GM12878 (cell line): Measurements from ENCODE around the gene LOXL3. TPM values are rescaled to one million over a fixed set of nuclear protein-coding genes. Genes with fewer than 3 reads are reported as not detected.

Experiments
- CBX5 ChIP-seq: sonication (generic); IDR thresholded peaks from 2 replicates; pipeline ENCODE4 v1.6.1; 2016; ENCODE audit warnings: low read depth, moderate library complexity, mild to moderate bottlenecking, inconsistent platforms
- CREB1 ChIP-seq: IDR thresholded peaks from 2 replicates; pipeline ENCODE4 v1.6.1; 2012; ENCODE audit warnings: low read depth, mild to moderate bottlenecking, inconsistent platforms
- EP300 ChIP-seq, 2 experiments: fragments of 150-350 bp in 1 of 2; IDR thresholded peaks; 2 replicates each; pipeline ENCODE4 v1.6.1; 2011 to 2012; ENCODE audit warnings: low read depth in 2 of 2, low read length in 2 of 2, borderline replicate concordance in 1 of 2, improper control_type of control experiment in 1 of 2, inconsistent platforms in 1 of 2; ENCODE audit not compliant: control insufficient read depth in 1 of 2
- ESRRA ChIP-seq: IDR thresholded peaks from 2 replicates; pipeline ENCODE4 v1.6.1; 2012; ENCODE audit warnings: mild to moderate bottlenecking, low read length, improper control_type of control experiment
- GATAD2B ChIP-seq: fragments of 450-650 bp; conservative IDR thresholded peaks from 2 replicates; pipeline ENCODE4 v1.6.1; 2017; ENCODE audit warnings: low read depth, mild to moderate bottlenecking, moderate library complexity
- HDAC2 ChIP-seq: fragments of 200-600 bp; sonication (generic); IDR thresholded peaks from 2 replicates; pipeline ENCODE4 v1.6.1; 2017
- KDM1A ChIP-seq: fragments of 200-600 bp; sonication (generic); IDR thresholded peaks from 2 replicates; pipeline ENCODE4 v1.6.1; 2016; ENCODE audit warnings: borderline replicate concordance
- MTA2 ChIP-seq: fragments of 450-650 bp; IDR thresholded peaks from 2 replicates; pipeline ENCODE4 v1.6.1; 2016; ENCODE audit warnings: low read depth, mild to moderate bottlenecking, moderate library complexity
- NBN ChIP-seq: fragments of 450-650 bp; IDR thresholded peaks from 2 replicates; pipeline ENCODE4 v1.6.1; 2016
- NFXL1 ChIP-seq: fragments of 450-650 bp; IDR thresholded peaks from 2 replicates; pipeline ENCODE4 v1.6.1; 2017; ENCODE audit warnings: antibody characterized with exemption, mild to moderate bottlenecking, borderline replicate concordance
- NKRF ChIP-seq: fragments of 450-650 bp; conservative IDR thresholded peaks from 2 replicates; pipeline ENCODE4 v1.6.1; 2017; ENCODE audit warnings: mild to moderate bottlenecking, moderate library complexity
- NR2C1 ChIP-seq: fragments of 450-650 bp; IDR thresholded peaks from 2 replicates; pipeline ENCODE4 v1.6.1; 2017; ENCODE audit warnings: antibody characterized with exemption, mild to moderate bottlenecking, moderate library complexity
- POLR2A ChIP-seq: IDR thresholded peaks from 2 replicates; pipeline ENCODE4 v1.6.1; 2011; ENCODE audit warnings: low read depth, mild to moderate bottlenecking, low read length
- SKIL ChIP-seq: fragments of 450-650 bp; IDR thresholded peaks from 2 replicates; pipeline ENCODE4 v1.6.1; 2017; ENCODE audit warnings: mild to moderate bottlenecking, low read depth, inconsistent platforms; ENCODE audit not compliant: poor library complexity, severe bottlenecking
- SMAD5 ChIP-seq: IDR thresholded peaks from 2 replicates; pipeline ENCODE4 v1.6.1; 2016; ENCODE audit warnings: antibody characterized with exemption, low read depth
- SMC3 ChIP-seq: IDR thresholded peaks from 2 replicates; pipeline ENCODE4 v1.6.1; 2011; ENCODE audit warnings: low read length, improper control_type of control experiment, borderline replicate concordance
- SP1 ChIP-seq: IDR thresholded peaks from one replicate; pipeline ENCODE4 v1.6.1; 2011; ENCODE audit warnings: low read depth, low read length
- SREBF2 ChIP-seq: IDR thresholded peaks from 2 replicates; pipeline ENCODE4 v1.6.1; 2012; ENCODE audit warnings: mild to moderate bottlenecking, low read length
- SRF ChIP-seq, 2 experiments: IDR thresholded peaks; 2 replicates each; pipeline ENCODE4 v1.6.1; 2011; ENCODE audit warnings: low read depth in 2 of 2, low read length in 2 of 2, mild to moderate bottlenecking in 1 of 2, moderate library complexity in 1 of 2
- STAT3 ChIP-seq: IDR thresholded peaks from 2 replicates; pipeline ENCODE4 v1.6.1; 2011; ENCODE audit warnings: low read depth, low read length, improper control_type of control experiment
- TBL1XR1 ChIP-seq: IDR thresholded peaks from 2 replicates; pipeline ENCODE4 v1.6.1; 2012; ENCODE audit warnings: low read depth, low read length, improper control_type of control experiment
- WRNIP1 ChIP-seq: IDR thresholded peaks from 2 replicates; pipeline ENCODE4 v1.6.1; 2011; ENCODE audit warnings: low read depth, low read length, improper control_type of control experiment, borderline replicate concordance
- YY1 ChIP-seq: IDR thresholded peaks from 2 replicates; pipeline ENCODE4 v1.6.1; 2011; ENCODE audit warnings: low read depth, mild to moderate bottlenecking, low read length
- ZBED1 ChIP-seq: IDR thresholded peaks from 2 replicates; pipeline ENCODE4 v1.6.1; 2016; ENCODE audit warnings: borderline replicate concordance
- polyA plus RNA-seq, 11 experiments: library from polyadenylated mRNA; depleted of rRNA in 4 of 11; unstranded in 6 of 11; stranded (reverse) in 5 of 11; fragments of >200 nt; fragmentation: Nextera tagmentation in 4 of 11; fragmentation: Illumina TruSeq in 1 of 11; extraction: Ambion mirVana in 4 of 11; extraction: Trizol in 1 of 11; gene quantifications; 1 replicate in 1 of 11; 2 replicates in 10 of 11; pipeline versions ENCODE4 v1.2.1 to v1.2.3, GENCODE V29; 2011 to 2016; ENCODE audit warnings: inconsistent platforms in 2 of 11, missing spikeins in 2 of 11, low read depth in 1 of 11
- total RNA-seq, 4 experiments: library from RNA; depleted of rRNA in 3 of 4; stranded (reverse); fragments of >200 nt in 3 of 4; fragmentation: Illumina TruSeq in 1 of 4; extraction: Trizol in 1 of 4; gene quantifications; 2 replicates each; pipeline versions ENCODE4 v1.2.1 to v1.2.3, GENCODE V29; 2013 to 2021
- TF ChIP-seq, protein P1 (sequence below): fragments of 150-350 bp; IDR thresholded peaks from 2 replicates; pipeline ENCODE4 v1.6.1; 2014; ENCODE audit warnings: mild to moderate bottlenecking, low read depth, low read length
- TF ChIP-seq, protein P2 (sequence below): fragments of 450-650 bp; IDR thresholded peaks from 2 replicates; pipeline ENCODE4 v1.6.1; 2016; ENCODE audit warnings: mild to moderate bottlenecking

The LOXL3 gene
- total and polyA plus RNA-seq, 10 of the 15 experiments (the other 5 are each of a cell fraction or from before 2014, with no cell fraction given), result 6.2 to 40.9 (median 23.3) TPM

DNA sequence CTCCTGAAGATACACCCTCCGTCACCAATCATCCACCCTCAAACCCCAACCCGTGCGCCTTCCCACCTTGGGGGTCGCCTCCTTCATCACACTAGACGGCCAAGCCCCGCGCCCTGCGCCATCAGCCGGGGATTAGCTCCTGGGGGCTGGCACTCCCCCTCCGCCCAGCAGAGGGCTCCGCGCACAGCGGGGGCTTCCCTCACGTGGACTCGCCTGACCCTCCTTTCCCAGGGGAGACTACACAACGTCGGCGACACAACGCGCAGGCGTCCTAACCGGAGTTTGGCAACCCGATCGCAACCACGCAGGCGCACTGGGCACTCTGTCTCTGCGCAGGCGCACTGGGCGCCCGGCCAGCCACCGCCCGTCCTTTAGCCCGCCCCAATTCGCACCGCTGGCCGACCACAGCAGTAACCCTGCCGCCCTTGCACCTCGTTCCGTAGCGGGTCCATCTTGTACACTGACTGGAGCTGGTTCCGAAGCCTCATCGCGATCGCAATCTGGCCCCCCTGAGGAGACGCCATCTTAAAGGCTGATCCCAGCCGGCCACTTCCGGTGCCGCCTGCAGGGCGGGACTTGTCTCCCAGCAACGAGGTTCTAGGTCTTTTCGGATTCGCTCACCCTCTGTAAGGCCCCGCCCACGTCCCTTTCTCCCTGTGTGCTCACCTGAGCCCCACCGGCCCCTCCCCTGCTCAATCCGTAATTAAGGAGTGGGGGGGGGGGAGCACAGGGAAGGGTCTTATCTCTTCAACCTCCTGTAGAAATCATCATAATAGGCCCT is 46.4 kb downstream of the LOXL3 start, which contains the start of gene PCGF1 (continued):
- TF ChIP-seq SP1 (peak; percentile 79), MTA2 (no peak), NR2C1 (no peak; the same call in 1 of the 2 replicates), SMC3 (peak; percentile 56), WRNIP1 (no peak), NFXL1 (no peak), NKRF (peak; percentile 80; the same call in 1 of the 2 replicates), ESRRA (0 out of 2 replicates have a peak, but pooled peaks have one; percentile 60), EP300 (IDR thresholded peaks at IDR 0.05; ENCODE audit: borderline replicate concordance in 1 of 2, control insufficient read depth in 1 of 2, low read depth in 2 of 2, low read length in 2 of 2) (no peak; a peak in 1 of 4 replicates), CREB1 (peak; percentile 49), KDM1A (no peak), SRF (IDR thresholded peaks at IDR 0.05; ENCODE audit: low read depth in 2 of 2, low read length in 2 of 2) (0 out of 4 replicates have a peak, but pooled peaks of 1 of the 2 experiments have one; percentile 26), ZBED1 (peak; percentile 83; the same call in 1 of the 2 replicates), NBN (peak; percentile 89; the same call in 1 of the 2 replicates), SMAD5 (peak; percentile 76; the same call in 1 of the 2 replicates), POLR2A (peak; percentile 94), CBX5 (no peak), GATAD2B (peak; percentile 54), SREBF2 (no peak), STAT3 (no peak), TBL1XR1 (peak; percentile 3; the same call in 1 of the 2 replicates), HDAC2 (no peak), YY1 (peak; percentile 98), SKIL (no peak)
- TF ChIP-seq, protein P1, sequence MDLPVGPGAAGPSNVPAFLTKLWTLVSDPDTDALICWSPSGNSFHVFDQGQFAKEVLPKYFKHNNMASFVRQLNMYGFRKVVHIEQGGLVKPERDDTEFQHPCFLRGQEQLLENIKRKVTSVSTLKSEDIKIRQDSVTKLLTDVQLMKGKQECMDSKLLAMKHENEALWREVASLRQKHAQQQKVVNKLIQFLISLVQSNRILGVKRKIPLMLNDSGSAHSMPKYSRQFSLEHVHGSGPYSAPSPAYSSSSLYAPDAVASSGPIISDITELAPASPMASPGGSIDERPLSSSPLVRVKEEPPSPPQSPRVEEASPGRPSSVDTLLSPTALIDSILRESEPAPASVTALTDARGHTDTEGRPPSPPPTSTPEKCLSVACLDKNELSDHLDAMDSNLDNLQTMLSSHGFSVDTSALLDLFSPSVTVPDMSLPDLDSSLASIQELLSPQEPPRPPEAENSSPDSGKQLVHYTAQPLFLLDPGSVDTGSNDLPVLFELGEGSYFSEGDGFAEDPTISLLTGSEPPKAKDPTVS, result no peak
- TF ChIP-seq, protein P2, sequence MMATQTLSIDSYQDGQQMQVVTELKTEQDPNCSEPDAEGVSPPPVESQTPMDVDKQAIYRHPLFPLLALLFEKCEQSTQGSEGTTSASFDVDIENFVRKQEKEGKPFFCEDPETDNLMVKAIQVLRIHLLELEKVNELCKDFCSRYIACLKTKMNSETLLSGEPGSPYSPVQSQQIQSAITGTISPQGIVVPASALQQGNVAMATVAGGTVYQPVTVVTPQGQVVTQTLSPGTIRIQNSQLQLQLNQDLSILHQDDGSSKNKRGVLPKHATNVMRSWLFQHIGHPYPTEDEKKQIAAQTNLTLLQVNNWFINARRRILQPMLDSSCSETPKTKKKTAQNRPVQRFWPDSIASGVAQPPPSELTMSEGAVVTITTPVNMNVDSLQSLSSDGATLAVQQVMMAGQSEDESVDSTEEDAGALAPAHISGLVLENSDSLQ, result peak; percentile 21; the same call in 1 of the 2 replicates
